ENCODE data around the gene PPP1R10. TPM values are rescaled to one million over a fixed set of nuclear protein-coding genes. Genes with fewer than 3 reads are reported as not detected.
A peak's percentile ranks its signal among the peaks of the same experiment; 100 is the strongest.

PPP1R10 gene
- total RNA-seq, 1 donor from 2014 or later, result 68.8 TPM

- H3K36me3 ChIP-seq, result peaks cover 39% of the 10 kb centered on the region
- DNase-seq (no peak), ATAC-seq (no peak)
- H3K4me3 ChIP-seq, result no peak overlapping the region
- peaks cover 58% of the 10 kb centered on the region for H3K4me1 ChIP-seq
- intact Hi-C loops (cut with DNase I), result no loop called here
- TF ChIP-seq, protein P1, sequence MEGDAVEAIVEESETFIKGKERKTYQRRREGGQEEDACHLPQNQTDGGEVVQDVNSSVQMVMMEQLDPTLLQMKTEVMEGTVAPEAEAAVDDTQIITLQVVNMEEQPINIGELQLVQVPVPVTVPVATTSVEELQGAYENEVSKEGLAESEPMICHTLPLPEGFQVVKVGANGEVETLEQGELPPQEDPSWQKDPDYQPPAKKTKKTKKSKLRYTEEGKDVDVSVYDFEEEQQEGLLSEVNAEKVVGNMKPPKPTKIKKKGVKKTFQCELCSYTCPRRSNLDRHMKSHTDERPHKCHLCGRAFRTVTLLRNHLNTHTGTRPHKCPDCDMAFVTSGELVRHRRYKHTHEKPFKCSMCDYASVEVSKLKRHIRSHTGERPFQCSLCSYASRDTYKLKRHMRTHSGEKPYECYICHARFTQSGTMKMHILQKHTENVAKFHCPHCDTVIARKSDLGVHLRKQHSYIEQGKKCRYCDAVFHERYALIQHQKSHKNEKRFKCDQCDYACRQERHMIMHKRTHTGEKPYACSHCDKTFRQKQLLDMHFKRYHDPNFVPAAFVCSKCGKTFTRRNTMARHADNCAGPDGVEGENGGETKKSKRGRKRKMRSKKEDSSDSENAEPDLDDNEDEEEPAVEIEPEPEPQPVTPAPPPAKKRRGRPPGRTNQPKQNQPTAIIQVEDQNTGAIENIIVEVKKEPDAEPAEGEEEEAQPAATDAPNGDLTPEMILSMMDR (IDR thresholded peaks at IDR 0.05), result no peak
- no peaks in the 10 kb centered on the region for H3K9me3 ChIP-seq
- no peak overlapping the region for H3K27ac ChIP-seq
- no peaks in the 10 kb centered on the region for H3K27me3 ChIP-seq (ENCODE audit: low read depth)
These were observed 5.7 kb downstream of the PPP1R10 start for GRCh38 chr6:30611150-30611855.

- Histone ChIP-seq H3K36me3 (peaks cover 48% of the 10 kb centered on the region), H3K27ac (no peak overlapping the region), H3K4me3 (no peak overlapping the region), H3K9me3 (no peaks in the 10 kb centered on the region), H3K4me1 (peaks cover 58% of the 10 kb centered on the region), H3K27me3 (ENCODE audit: low read depth) (no peaks in the 10 kb centered on the region)
- ATAC-seq (no peak), DNase-seq (no peak)
- TF ChIP-seq, protein P1 (IDR thresholded peaks at IDR 0.05), result no peak
- intact Hi-C loops (cut with DNase I), result no loop called here
These were observed 7.0 kb downstream of the PPP1R10 start for GRCh38 chr6:30610065-30610464.

DNA sequence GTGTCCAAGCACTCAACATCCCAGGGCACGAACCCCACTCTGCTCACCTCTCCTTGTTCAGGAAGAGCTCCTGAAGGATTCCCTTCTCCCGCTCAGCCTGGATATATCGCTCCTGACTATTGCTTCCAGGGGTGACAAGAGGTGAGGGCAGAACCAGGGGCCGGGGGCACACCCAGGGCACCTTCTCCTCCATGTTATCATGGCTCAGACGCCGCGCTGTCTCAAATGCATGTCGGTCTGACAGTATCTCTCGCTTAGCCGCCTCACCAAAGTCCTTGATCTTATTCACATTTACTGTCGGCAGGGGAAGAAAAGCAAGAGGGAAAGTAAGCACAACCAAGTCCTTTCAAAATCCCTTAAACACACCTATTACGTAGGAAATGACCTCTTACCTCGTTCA, 13.1 kb downstream of the PPP1R10 start:
- Histone ChIP-seq H3K36me3 (peaks cover 90% of the 10 kb centered on the region), H3K4me1 (peaks cover 10% of the 10 kb centered on the region), H3K27me3 (ENCODE audit: low read depth) (no peaks in the 10 kb centered on the region), H3K27ac (no peak overlapping the region), H3K4me3 (no peak overlapping the region), H3K9me3 (no peaks in the 10 kb centered on the region)
- TF ChIP-seq, protein P1 (IDR thresholded peaks at IDR 0.05), result no peak
- intact Hi-C loops (cut with DNase I), result no loop called here
- no peak for ATAC-seq
- no peak for DNase-seq

DNA sequence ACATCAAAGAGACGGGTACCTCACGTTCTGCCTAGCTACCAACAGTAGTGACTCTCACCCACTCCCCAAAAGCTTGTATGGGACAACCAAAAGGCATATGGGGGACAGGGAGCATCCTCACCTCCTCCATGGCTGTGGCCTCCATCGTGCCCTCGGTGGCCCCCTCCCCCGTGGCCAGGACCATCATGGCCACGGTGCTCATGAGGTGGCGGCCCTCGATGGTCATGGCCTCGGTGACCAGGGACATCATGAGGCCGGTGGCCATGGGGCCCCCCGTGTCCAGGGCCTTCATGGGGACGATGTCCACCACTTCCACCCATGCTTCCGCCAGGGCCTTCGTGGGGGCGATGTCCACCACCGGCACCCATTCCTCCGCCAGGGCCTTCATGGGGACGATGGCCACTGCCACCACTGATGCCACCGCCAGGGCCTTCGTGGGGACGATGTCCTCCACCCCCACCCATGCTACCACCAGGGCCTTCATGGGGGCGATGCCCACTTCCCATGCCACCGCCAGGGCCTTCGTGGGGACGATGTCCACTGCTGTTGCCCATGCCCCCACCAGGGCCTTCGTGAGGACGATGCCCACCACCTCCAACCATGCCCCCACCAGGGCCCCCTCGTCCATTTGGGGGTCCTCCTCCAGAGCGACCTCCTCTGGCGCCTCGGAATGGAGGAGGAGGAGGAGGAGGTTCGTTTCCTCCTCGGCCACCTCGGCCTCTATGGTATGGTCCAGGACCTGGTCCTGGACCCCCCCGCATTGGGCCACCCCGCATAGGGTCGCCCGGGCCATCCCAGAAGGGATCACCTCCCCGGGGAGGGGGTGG, 15.0 kb downstream of the PPP1R10 start:
- Histone ChIP-seq H3K9me3 (no peaks in the 10 kb centered on the region), H3K36me3 (peaks cover 70% of the 10 kb centered on the region), H3K4me1 (peaks cover 8% of the 10 kb centered on the region), H3K27ac (no peak overlapping the region), H3K4me3 (no peak overlapping the region), H3K27me3 (ENCODE audit: low read depth) (no peaks in the 10 kb centered on the region)
- intact Hi-C loops (cut with DNase I), result no loop called here
- TF ChIP-seq, protein P1 (IDR thresholded peaks at IDR 0.05), result no peak
- ATAC-seq (peak in 1 of 2 donors; percentile 25), DNase-seq (no peak)

DNA sequence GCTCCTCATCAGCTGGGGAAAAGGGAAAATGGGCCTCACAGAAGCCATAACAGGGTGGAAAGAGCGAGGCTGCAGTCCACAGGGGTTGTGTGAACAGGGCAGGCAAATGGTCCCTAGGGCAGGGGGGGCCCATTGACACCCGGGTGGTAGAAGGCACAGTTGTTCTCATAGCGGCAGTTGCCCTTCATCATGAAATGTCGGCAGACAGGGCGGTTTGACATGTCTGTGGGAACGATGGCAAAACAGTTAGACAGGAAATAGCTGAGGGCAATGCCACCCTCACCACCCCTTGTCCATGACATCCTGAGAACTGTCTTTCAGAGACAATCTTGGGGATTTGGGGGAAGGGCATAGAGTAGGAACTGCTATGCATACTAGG, 15.6 kb downstream of the PPP1R10 start:
- Histone ChIP-seq H3K27ac (no peak overlapping the region), H3K4me3 (no peak overlapping the region), H3K9me3 (no peaks in the 10 kb centered on the region), H3K36me3 (peaks cover 64% of the 10 kb centered on the region), H3K27me3 (ENCODE audit: low read depth) (no peaks in the 10 kb centered on the region), H3K4me1 (peaks cover 8% of the 10 kb centered on the region)
- TF ChIP-seq, protein P1 (IDR thresholded peaks at IDR 0.05), result no peak
- intact Hi-C loops (cut with DNase I), result no loop called here
- no peak for ATAC-seq
- DNase-seq, result no peak
